Ovary (tissue), 1 donor: ENCODE data around the gene CST7.

Experiments used
- EP300 ChIP-seq: sonication (generic); formaldehyde crosslinking; IDR thresholded peaks from one replicate; pipeline ENCODE4 v1.6.1; 2017; ENCODE audit warnings: antibody characterized with exemption
- POLR2A ChIP-seq: fragments of 450-650 bp; IDR thresholded peaks from one replicate; pipeline ENCODE4 v1.6.1; 2017; ENCODE audit warnings: antibody characterized with exemption, mild to moderate bottlenecking, moderate library complexity

- no peak for TF ChIP-seq POLR2A
- no peak for TF ChIP-seq EP300
Observed at GRCh38 chr20:25007491-25008305, 58.6 kb downstream of the CST7 start.
